ACC112 (cell line): ENCODE data around the gene CHODL.

Experiments used
- H2AFZ ChIP-seq: fragments of 200-600 bp; sonication (generic); one replicate; pipeline ENCODE4 v1.6.0; 2017; ENCODE audit warnings: antibody characterized with exemption, low read length; ENCODE audit not compliant: unreplicated experiment
- H3K27ac ChIP-seq: fragments of 200-600 bp; sonication (generic); 2 replicates; pipeline ENCODE4 v1.5.1; 2014; ENCODE audit warnings: low read depth, mild to moderate bottlenecking, antibody characterized with exemption, low read length, moderate library complexity
- H3K27me3 ChIP-seq: fragments of 200-600 bp; sonication (generic); 2 replicates; pipeline ENCODE4 v1.6.1; 2014; ENCODE audit warnings: mild to moderate bottlenecking, antibody characterized with exemption, low read length, moderate library complexity, mixed read lengths; ENCODE audit not compliant: insufficient read depth
- H3K36me3 ChIP-seq: fragments of 200-600 bp; sonication (generic); 2 replicates; pipeline ENCODE4 v1.6.1; 2016; ENCODE audit warnings: mild to moderate bottlenecking, antibody characterized with exemption, low read length, moderate library complexity, mixed read lengths; ENCODE audit not compliant: insufficient read depth
- H3K4me1 ChIP-seq: fragments of 200-600 bp; sonication (generic); one replicate; pipeline ENCODE4 v1.6.1; 2016; ENCODE audit warnings: low read length, mixed read lengths; ENCODE audit not compliant: insufficient read depth, unreplicated experiment, control insufficient read depth
- H3K4me3 ChIP-seq: fragments of 200-600 bp; sonication (generic); 2 replicates; pipeline ENCODE4 v1.5.1; 2014; ENCODE audit warnings: mild to moderate bottlenecking, low read depth, low read length
- H3K79me2 ChIP-seq: fragments of 200-600 bp; sonication (generic); one replicate; pipeline ENCODE4 v1.6.0; 2016; ENCODE audit warnings: low read length; ENCODE audit not compliant: control insufficient read depth, unreplicated experiment, insufficient read depth

CHODL gene

GRCh38 chr21:18252256-18252655 lies 7.6 kb downstream of the CHODL start:
- no peak overlapping the region for H3K4me3 ChIP-seq
- H3K36me3 ChIP-seq: no peaks in the 10 kb centered on the region
- H3K27ac ChIP-seq: no peak overlapping the region
- no peaks in the 10 kb centered on the region for H3K79me2 ChIP-seq
- no peaks in the 10 kb centered on the region for H3K27me3 ChIP-seq
- no peak overlapping the region for H2AFZ ChIP-seq
- no peaks in the 10 kb centered on the region for H3K4me1 ChIP-seq

GRCh38 chr21:18252680-18253079 lies 8.0 kb downstream of the CHODL start:
- Histone ChIP-seq H3K79me2 (no peaks in the 10 kb centered on the region), H3K4me1 (no peaks in the 10 kb centered on the region), H3K27ac (no peak overlapping the region), H3K27me3 (no peaks in the 10 kb centered on the region), H3K4me3 (no peak overlapping the region), H3K36me3 (no peaks in the 10 kb centered on the region), H2AFZ (no peak overlapping the region)

- H3K27ac ChIP-seq: no peak overlapping the region
- no peak overlapping the region for H3K4me3 ChIP-seq
- no peak overlapping the region for H2AFZ ChIP-seq
- H3K4me1 ChIP-seq: no peaks in the 10 kb centered on the region
- H3K27me3 ChIP-seq: no peaks in the 10 kb centered on the region
- no peaks in the 10 kb centered on the region for H3K79me2 ChIP-seq
- H3K36me3 ChIP-seq: no peaks in the 10 kb centered on the region
These were observed 8.6 kb downstream of the CHODL start for GRCh38 chr21:18253221-18253620.

- no peak overlapping the region for H3K4me3 ChIP-seq
- no peak overlapping the region for H3K27ac ChIP-seq
These were observed 9.2 kb downstream of the CHODL start for GRCh38 chr21:18253799-18254198.

GRCh38 chr21:18265944-18266343 lies 21.3 kb downstream of the CHODL start:
- no peak overlapping the region for H2AFZ ChIP-seq
- H3K4me1 ChIP-seq: no peaks in the 10 kb centered on the region
- no peaks in the 10 kb centered on the region for H3K79me2 ChIP-seq
- H3K27ac ChIP-seq: no peak overlapping the region
- H3K36me3 ChIP-seq: no peaks in the 10 kb centered on the region
- H3K27me3 ChIP-seq: no peaks in the 10 kb centered on the region
- H3K4me3 ChIP-seq: no peak overlapping the region

More at GRCh38 chr21:18253799-18254198, 9.2 kb downstream of the CHODL start:
- no peaks in the 10 kb centered on the region for H3K79me2 ChIP-seq
- H2AFZ ChIP-seq: no peak overlapping the region
- no peaks in the 10 kb centered on the region for H3K27me3 ChIP-seq
- H3K4me1 ChIP-seq: no peaks in the 10 kb centered on the region
- H3K36me3 ChIP-seq: no peaks in the 10 kb centered on the region

- no peak overlapping the region for H2AFZ ChIP-seq
- H3K79me2 ChIP-seq: no peaks in the 10 kb centered on the region
- no peaks in the 10 kb centered on the region for H3K36me3 ChIP-seq
- H3K27me3 ChIP-seq: no peaks in the 10 kb centered on the region
- H3K4me1 ChIP-seq: no peaks in the 10 kb centered on the region
- H3K4me3 ChIP-seq: no peak overlapping the region
- no peak overlapping the region for H3K27ac ChIP-seq
These were observed 22.9 kb downstream of the CHODL start for GRCh38 chr21:18267496-18267895.

- Histone ChIP-seq H3K4me1 (no peaks in the 10 kb centered on the region), H3K27ac (no peak overlapping the region), H3K36me3 (no peaks in the 10 kb centered on the region)
These were observed 24.3 kb downstream of the CHODL start for GRCh38 chr21:18268906-18269305.

GRCh38 chr21:18269856-18270255 lies 25.2 kb downstream of the CHODL start:
- no peak overlapping the region for H3K27ac ChIP-seq
- no peak overlapping the region for H2AFZ ChIP-seq
- H3K36me3 ChIP-seq: no peaks in the 10 kb centered on the region
- no peaks in the 10 kb centered on the region for H3K27me3 ChIP-seq
- H3K4me3 ChIP-seq: no peak overlapping the region
- no peaks in the 10 kb centered on the region for H3K4me1 ChIP-seq
- H3K79me2 ChIP-seq: no peaks in the 10 kb centered on the region

More at GRCh38 chr21:18268906-18269305, 24.3 kb downstream of the CHODL start:
- Histone ChIP-seq H3K27me3 (no peaks in the 10 kb centered on the region), H3K79me2 (no peaks in the 10 kb centered on the region), H2AFZ (no peak overlapping the region), H3K4me3 (no peak overlapping the region)

GRCh38 chr21:18273400-18273799 lies 28.8 kb downstream of the CHODL start:
- Histone ChIP-seq H3K27ac (no peak overlapping the region), H3K4me3 (no peak overlapping the region), H3K36me3 (no peaks in the 10 kb centered on the region), H3K4me1 (no peaks in the 10 kb centered on the region), H3K79me2 (no peaks in the 10 kb centered on the region), H3K27me3 (no peaks in the 10 kb centered on the region), H2AFZ (no peak overlapping the region)

GRCh38 chr21:18274370-18274769 lies 29.7 kb downstream of the CHODL start:
- H2AFZ ChIP-seq: no peak overlapping the region
- no peak overlapping the region for H3K27ac ChIP-seq
- H3K4me1 ChIP-seq: no peaks in the 10 kb centered on the region
- H3K27me3 ChIP-seq: no peaks in the 10 kb centered on the region
- H3K36me3 ChIP-seq: no peaks in the 10 kb centered on the region
- no peak overlapping the region for H3K4me3 ChIP-seq
- H3K79me2 ChIP-seq: no peaks in the 10 kb centered on the region

GRCh38 chr21:18275781-18276180 lies 31.1 kb downstream of the CHODL start:
- no peak overlapping the region for H2AFZ ChIP-seq
- no peaks in the 10 kb centered on the region for H3K4me1 ChIP-seq

More at GRCh38 chr21:18275781-18276180, 31.1 kb downstream of the CHODL start:
- Histone ChIP-seq H3K79me2 (no peaks in the 10 kb centered on the region), H3K36me3 (no peaks in the 10 kb centered on the region), H3K27me3 (no peaks in the 10 kb centered on the region), H3K27ac (no peak overlapping the region), H3K4me3 (no peak overlapping the region)
